Subcutaneous adipose tissue (tissue), 4 donors: ENCODE data around the gene AFF4. TPM values are rescaled to one million over a fixed set of nuclear protein-coding genes. Genes with fewer than 3 reads are reported as not detected.

Experiments used
- total RNA-seq, 4 donors: library from RNA; depleted of rRNA; stranded (reverse); fragments of >200 nt; gene quantifications; one replicate each; pipeline ENCODE4 v1.1.0, GENCODE V29; 2016
- TF ChIP-seq, protein P1 (sequence below): fragments of 450-650 bp; IDR thresholded peaks from one replicate; pipeline ENCODE4 v1.5.1; 2016; ENCODE audit warnings: low read depth, mild to moderate bottlenecking, control low read depth, antibody characterized with exemption, moderate library complexity

Gene AFF4
- total RNA-seq, 4 donors from 2014 or later = 61.6 to 84.1 (median 67.1) TPM

DNA sequence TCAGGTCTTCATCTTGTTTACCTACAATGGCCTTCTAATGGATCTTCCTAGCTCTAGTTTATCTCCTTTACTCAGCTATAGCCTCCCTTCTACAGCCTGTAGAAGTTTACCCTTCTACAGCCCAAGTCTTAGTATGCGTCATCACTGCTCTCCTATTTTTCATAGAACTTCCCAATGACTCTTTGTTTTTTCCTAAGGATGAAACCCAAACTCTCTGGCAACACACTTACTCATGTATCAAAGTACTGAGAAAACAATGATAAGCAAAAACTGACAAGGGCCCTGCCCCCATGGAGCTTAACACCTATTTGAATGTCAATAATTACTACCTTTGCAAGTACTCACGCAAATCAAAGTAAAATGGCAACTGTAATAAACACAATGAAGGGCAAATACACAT lies 56.3 kb downstream of the AFF4 start:
- TF ChIP-seq, protein P1, sequence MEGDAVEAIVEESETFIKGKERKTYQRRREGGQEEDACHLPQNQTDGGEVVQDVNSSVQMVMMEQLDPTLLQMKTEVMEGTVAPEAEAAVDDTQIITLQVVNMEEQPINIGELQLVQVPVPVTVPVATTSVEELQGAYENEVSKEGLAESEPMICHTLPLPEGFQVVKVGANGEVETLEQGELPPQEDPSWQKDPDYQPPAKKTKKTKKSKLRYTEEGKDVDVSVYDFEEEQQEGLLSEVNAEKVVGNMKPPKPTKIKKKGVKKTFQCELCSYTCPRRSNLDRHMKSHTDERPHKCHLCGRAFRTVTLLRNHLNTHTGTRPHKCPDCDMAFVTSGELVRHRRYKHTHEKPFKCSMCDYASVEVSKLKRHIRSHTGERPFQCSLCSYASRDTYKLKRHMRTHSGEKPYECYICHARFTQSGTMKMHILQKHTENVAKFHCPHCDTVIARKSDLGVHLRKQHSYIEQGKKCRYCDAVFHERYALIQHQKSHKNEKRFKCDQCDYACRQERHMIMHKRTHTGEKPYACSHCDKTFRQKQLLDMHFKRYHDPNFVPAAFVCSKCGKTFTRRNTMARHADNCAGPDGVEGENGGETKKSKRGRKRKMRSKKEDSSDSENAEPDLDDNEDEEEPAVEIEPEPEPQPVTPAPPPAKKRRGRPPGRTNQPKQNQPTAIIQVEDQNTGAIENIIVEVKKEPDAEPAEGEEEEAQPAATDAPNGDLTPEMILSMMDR = no peak

DNA sequence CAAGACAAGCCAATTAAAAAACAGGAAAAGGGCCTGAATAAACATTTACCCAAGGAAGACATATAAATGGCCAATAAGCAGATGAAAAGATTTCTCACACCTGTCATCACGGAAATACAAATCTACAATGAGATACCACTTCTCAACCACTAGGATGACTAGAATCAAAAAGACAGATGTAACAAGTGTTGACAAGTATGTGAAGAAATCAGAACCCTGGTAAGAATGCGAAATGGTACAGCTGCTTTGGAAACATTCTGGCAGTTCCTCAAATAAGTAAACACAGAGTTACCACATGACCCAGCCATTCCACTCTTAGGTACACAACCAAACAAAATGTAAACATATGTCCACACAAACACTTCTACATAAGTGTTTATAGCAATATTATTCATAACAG lies 57.5 kb downstream of the AFF4 start:
- TF ChIP-seq, protein P1 = no peak

DNA sequence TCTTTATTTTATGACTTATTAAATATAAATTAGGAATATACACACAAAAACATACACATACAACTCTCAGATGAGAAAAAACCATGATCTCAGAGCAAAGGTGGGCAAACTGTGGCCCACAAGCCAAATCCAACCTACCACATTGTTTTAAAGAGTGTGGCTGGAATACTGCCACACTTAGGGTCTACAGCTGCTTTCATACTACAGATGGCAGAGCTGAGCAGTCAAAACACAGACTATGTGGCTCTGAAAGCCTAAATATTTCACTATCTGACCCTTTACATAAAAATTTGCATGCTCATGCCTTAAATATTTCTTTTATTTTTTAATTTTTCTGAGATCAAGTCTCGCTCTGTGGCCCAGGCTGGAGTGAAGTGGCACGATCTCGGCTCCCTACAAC lies 61.7 kb downstream of the AFF4 start:
- TF ChIP-seq, protein P1 = no peak

DNA sequence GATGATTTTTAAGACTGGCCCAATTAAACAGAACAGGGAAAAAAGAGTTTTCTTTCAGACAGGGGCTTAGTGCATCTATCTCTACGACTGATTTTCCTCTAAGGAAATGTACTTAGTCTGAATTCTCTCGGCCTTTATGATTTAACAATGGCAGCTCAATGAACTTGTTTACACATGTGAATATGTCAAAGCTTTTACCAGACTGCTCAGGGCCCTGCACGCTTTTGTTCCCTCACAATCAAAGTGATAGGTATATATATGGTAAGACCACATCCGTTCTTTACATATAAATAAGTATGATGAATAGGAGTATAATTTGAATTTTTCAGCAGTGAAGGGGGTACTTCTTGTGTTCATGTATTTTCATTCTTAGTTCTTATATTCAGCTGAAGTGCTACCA lies 62.4 kb downstream of the AFF4 start:
- TF ChIP-seq, protein P1 = no peak

DNA sequence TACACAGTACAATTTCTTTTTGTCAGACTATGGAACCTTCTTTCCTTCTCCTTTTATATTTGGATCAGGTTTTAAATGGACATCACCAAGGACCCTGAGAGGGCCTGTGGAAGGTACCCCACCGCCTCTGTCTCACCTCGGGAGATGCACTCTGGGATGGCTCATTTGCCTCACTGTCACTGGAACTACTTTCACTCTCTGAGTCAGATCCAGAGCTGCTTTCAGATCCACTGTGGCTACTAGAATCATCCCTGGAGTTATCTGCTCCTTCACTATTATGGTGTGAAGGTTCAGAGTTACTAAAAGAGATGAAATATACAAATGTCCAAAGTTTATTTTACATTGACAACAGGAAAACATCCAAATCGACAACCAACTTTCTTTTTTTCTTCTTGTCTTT lies 65.3 kb downstream of the AFF4 start:
- TF ChIP-seq, protein P1 = no peak

DNA sequence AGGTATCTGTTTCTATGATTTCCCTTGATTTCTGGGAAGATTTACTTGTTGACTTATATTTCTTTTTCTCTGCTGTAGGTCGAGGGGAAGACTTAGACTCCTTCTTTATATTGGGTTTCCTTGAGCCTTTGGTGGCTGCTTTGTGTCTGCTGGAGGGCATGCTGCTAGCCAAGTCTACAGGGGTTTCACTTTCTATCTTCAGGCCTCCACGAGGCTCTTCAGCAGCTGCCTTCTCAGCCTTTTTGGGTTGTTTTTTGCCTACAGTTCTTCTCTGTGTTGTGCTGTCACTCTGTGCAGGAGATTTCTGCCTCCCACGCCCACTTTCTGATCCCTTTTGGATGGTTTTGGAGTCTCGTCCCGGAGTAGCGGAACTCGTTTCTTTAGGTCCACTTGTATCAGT lies 66.7 kb downstream of the AFF4 start:
- TF ChIP-seq, protein P1 = no peak

DNA sequence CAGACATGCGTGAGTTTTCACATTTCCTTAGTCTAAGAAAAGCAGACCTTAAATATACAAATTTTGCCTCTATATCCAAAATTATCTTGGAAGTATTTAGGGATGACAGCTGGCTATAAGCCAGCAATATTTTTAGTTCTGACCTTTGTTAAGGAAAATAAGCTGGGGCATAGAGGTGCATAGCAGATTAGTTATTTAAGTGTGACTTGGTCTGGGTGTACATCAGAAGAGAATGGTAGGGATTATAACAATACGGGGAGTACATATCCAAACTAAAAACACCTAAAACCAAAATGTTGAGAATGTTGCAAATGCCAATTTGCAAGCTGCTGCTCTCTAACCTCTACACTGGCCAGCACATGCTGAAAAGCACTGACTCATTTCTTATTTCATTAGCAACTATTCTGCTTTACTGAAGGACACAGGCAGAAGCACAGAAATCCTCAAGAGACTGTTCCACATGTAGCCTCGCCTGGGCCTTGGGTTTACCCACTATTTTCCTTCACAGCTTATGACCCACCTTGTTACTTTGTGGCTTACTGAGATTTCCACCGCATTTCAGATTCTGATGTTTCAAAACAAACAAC lies 67.6 kb downstream of the AFF4 start:
- TF ChIP-seq, protein P1 = no peak
